H1 (cell line): ENCODE results near the gene KRTAP10-5. TPM values are rescaled to one million over a fixed set of nuclear protein-coding genes. Genes with fewer than 3 reads are reported as not detected.
A peak's percentile ranks its signal among the peaks of the same experiment; 100 is the strongest.

ENCODE experiments used
- CTCF ChIA-PET: fragments of 300-600 bp; sonication (Branson Sonifier 250); formaldehyde crosslinking; loops from one replicate; lab custom pipeline; 2021; ENCODE audit not compliant: partially characterized antibody; lab: Charles Lee
- POLR2A ChIA-PET: fragments of 300-600 bp; sonication (Branson Sonifier 250); formaldehyde crosslinking; loops from one replicate; lab custom pipeline; 2021; ENCODE audit warnings: inconsistent platforms; ENCODE audit not compliant: partially characterized antibody; lab: Charles Lee
- DNase-seq, 2 experiments: peaks; one replicate each; pipeline versions ENCODE4 v3.0.0 to v3.0.0-alpha.2; 2010 to 2022; ENCODE audit warnings: low spot score in 2 of 2, low read depth in 1 of 2, mixed read lengths in 1 of 2
- FAIRE-seq: peaks from 2 replicates; lab custom pipeline; 2011; peaks lifted over from hg19 to GRCh38; lab: Jason Lieb, UNC
- H2AFZ ChIP-seq: 2 replicates; pipeline ENCODE4 v1.8.1; 2012; ENCODE audit warnings: low read length, inconsistent platforms
- H2AK5ac ChIP-seq: 2 replicates; pipeline ENCODE4 v1.6.1; 2013; ENCODE audit warnings: low read depth, low read length
- H2BK120ac ChIP-seq: replicated peaks from 2 replicates; pipeline ENCODE3; 2013; ENCODE audit warnings: low read depth, low read length, inconsistent platforms
- H2BK12ac ChIP-seq: 2 replicates; pipeline ENCODE4 v1.6.1; 2013; ENCODE audit warnings: low read depth, low read length
- H2BK15ac ChIP-seq: 2 replicates; pipeline ENCODE4 v1.6.1; 2013; ENCODE audit warnings: low read length
- H2BK20ac ChIP-seq: 2 replicates; pipeline ENCODE4 v1.6.1; 2013; ENCODE audit warnings: low read length
- H2BK5ac ChIP-seq: 2 replicates; pipeline ENCODE4 v1.6.1; 2013; ENCODE audit warnings: low read depth, low read length
- H3K14ac ChIP-seq: 2 replicates; pipeline ENCODE4 v1.6.1; 2013; ENCODE audit warnings: inconsistent platforms; ENCODE audit not compliant: insufficient read length
- H3K18ac ChIP-seq: 2 replicates; pipeline ENCODE4 v1.6.1; 2013; ENCODE audit warnings: low read length; ENCODE audit errors: extremely low read depth
- H3K23ac ChIP-seq: 2 replicates; pipeline ENCODE4 v1.6.1; 2013; ENCODE audit warnings: inconsistent platforms; ENCODE audit not compliant: insufficient read length
- H3K23me2 ChIP-seq: 2 replicates; pipeline ENCODE4 v1.6.1; 2013; ENCODE audit warnings: low read depth, low read length
- H3K27ac ChIP-seq: 2 replicates; pipeline ENCODE4 v1.6.1; 2011; ENCODE audit warnings: low read depth, low read length, inconsistent platforms
- H3K27me3 ChIP-seq, 4 experiments: replicated peaks in 1 of 4; 1 replicate in 1 of 4; 2 replicates in 3 of 4; pipeline versions ENCODE4 v1.6.1 to v1.8.1; 2011 to 2013; ENCODE audit warnings: low read length in 3 of 4, mild to moderate bottlenecking in 3 of 4, inconsistent platforms in 2 of 4, mixed read lengths in 2 of 4, moderate library complexity in 1 of 4; ENCODE audit not compliant: control insufficient read depth in 3 of 4, insufficient read depth in 3 of 4; ENCODE audit errors: extremely low read depth in 1 of 4
- H3K36me3 ChIP-seq, 4 experiments: 2 replicates each; pipeline versions ENCODE4 v1.6.1 to v1.8.1; 2011 to 2013; ENCODE audit warnings: mild to moderate bottlenecking in 4 of 4, low read length in 3 of 4, moderate library complexity in 2 of 4, control low read depth in 1 of 4, inconsistent platforms in 1 of 4; ENCODE audit not compliant: insufficient read depth in 4 of 4, control insufficient read depth in 2 of 4
- H3K4ac ChIP-seq: replicated peaks from 2 replicates; pipeline ENCODE3; 2013; ENCODE audit warnings: low read length, low read depth, mixed read lengths, inconsistent platforms; ENCODE audit not compliant: insufficient read length
- H3K4me1 ChIP-seq, 4 experiments: replicated peaks in 1 of 4; 1 replicate in 1 of 4; 2 replicates in 3 of 4; pipeline versions ENCODE4 v1.6.1 to v1.8.1; 2011 to 2013; ENCODE audit warnings: low read length in 3 of 4, inconsistent platforms in 2 of 4, mixed read lengths in 1 of 4; ENCODE audit not compliant: insufficient read depth in 4 of 4, control insufficient read depth in 3 of 4
- H3K4me2 ChIP-seq, 2 experiments: 2 replicates each; pipeline versions ENCODE4 v1.6.1 to v1.8.1; 2011 to 2013; ENCODE audit warnings: low read depth in 2 of 2, low read length in 2 of 2, control low read depth in 1 of 2, inconsistent platforms in 1 of 2, mild to moderate bottlenecking in 1 of 2; ENCODE audit not compliant: insufficient read depth in 1 of 2
- H3K4me3 ChIP-seq, 4 experiments: fragments of 200-600, 300-600 bp in 1 of 4; sonication (generic), shearing (Covaris generic), sonication (Bioruptor Twin) in 1 of 4; 2 replicates each; pipeline versions ENCODE4 v1.5.1 to v1.8.1; 2011 to 2016; ENCODE audit warnings: low read length in 4 of 4, low read depth in 3 of 4, control low read depth in 2 of 4, inconsistent platforms in 2 of 4, mild to moderate bottlenecking in 2 of 4, mixed read lengths in 1 of 4, moderate library complexity in 1 of 4; ENCODE audit not compliant: insufficient read depth in 2 of 4; ENCODE audit errors: extremely low read depth in 1 of 4
- H3K56ac ChIP-seq: replicated peaks from 2 replicates; pipeline ENCODE3; 2013; ENCODE audit warnings: low read depth, mild to moderate bottlenecking, mixed read lengths, low read length, inconsistent platforms; ENCODE audit not compliant: insufficient read length
- H3K79me1 ChIP-seq: 2 replicates; pipeline ENCODE4 v1.6.1; 2013; ENCODE audit warnings: low read depth, low read length, control low read depth
- H3K79me2 ChIP-seq, 2 experiments: 2 replicates each; pipeline versions ENCODE4 v1.6.1 to v1.8.1; 2012 to 2013; ENCODE audit warnings: low read length in 2 of 2, mild to moderate bottlenecking in 2 of 2, inconsistent platforms in 1 of 2; ENCODE audit not compliant: insufficient read depth in 2 of 2, control insufficient read depth in 1 of 2
- H3K9ac ChIP-seq, 4 experiments: replicated peaks in 1 of 4; 1 replicate in 1 of 4; 2 replicates in 3 of 4; pipeline versions ENCODE4 v1.6.1 to v1.8.1; 2011 to 2013; ENCODE audit warnings: low read depth in 3 of 4, low read length in 3 of 4, control low read depth in 2 of 4, mild to moderate bottlenecking in 2 of 4, moderate library complexity in 2 of 4, inconsistent platforms in 1 of 4; ENCODE audit errors: extremely low read depth in 1 of 4
- H3K9me3 ChIP-seq, 2 experiments: 2 replicates each; pipeline versions ENCODE4 v1.6.1 to v1.8.1; 2012 to 2013; ENCODE audit warnings: mild to moderate bottlenecking in 2 of 2, moderate library complexity in 2 of 2, control low read depth in 1 of 2, inconsistent platforms in 1 of 2, low read depth in 1 of 2, low read length in 1 of 2, mixed read lengths in 1 of 2; ENCODE audit not compliant: insufficient read depth in 2 of 2
- H4K20me1 ChIP-seq, 2 experiments: replicated peaks in 1 of 2; 2 replicates each; pipeline versions ENCODE3 to v1.8.1; 2011 to 2013; ENCODE audit warnings: inconsistent platforms in 2 of 2, low read length in 2 of 2, mild to moderate bottlenecking in 1 of 2; ENCODE audit not compliant: insufficient read depth in 2 of 2, control insufficient read depth in 1 of 2
- H4K5ac ChIP-seq: 2 replicates; pipeline ENCODE4 v1.6.1; 2013; ENCODE audit warnings: low read length, low read depth, mixed read lengths, inconsistent platforms; ENCODE audit not compliant: insufficient read length
- H4K8ac ChIP-seq: 2 replicates; pipeline ENCODE4 v1.8.0; 2013; ENCODE audit warnings: mild to moderate bottlenecking, moderate library complexity, low read length, inconsistent platforms; ENCODE audit not compliant: insufficient read depth; ENCODE audit errors: extremely low read depth
- H4K91ac ChIP-seq: replicated peaks from 2 replicates; pipeline ENCODE3; 2013; ENCODE audit warnings: low read length, mixed read lengths, inconsistent platforms; ENCODE audit not compliant: insufficient read length
- SAP30 ChIP-seq: fragments of 300-600 bp; sonication (generic); IDR thresholded peaks from 2 replicates; pipeline ENCODE4 v1.7.1; 2012; ENCODE audit warnings: low read length, moderate library complexity, mild to moderate bottlenecking, inconsistent platforms; ENCODE audit not compliant: insufficient read depth, insufficient replicate concordance
- SUZ12 ChIP-seq: fragments of 200-600 bp; sonication (generic); IDR thresholded peaks from 2 replicates; pipeline ENCODE4 v1.6.1; 2012; ENCODE audit warnings: mild to moderate bottlenecking, inconsistent platforms, low read length, moderate library complexity, mixed read lengths
- WGBS, 2 experiments: shearing (Covaris generic) in 1 of 2; methylation state at CpG; one replicate each; pipeline versions ENCODE4 v1.1.6 to v1.1.7; 2013 to 2015; ENCODE audit warnings: low lambda C conversion rate in 2 of 2, mixed read lengths in 2 of 2, inconsistent platforms in 1 of 2, low coverage in 1 of 2, missing lambda C conversion rate in 1 of 2; ENCODE audit not compliant: insufficient replicate concordance in 2 of 2, insufficient coverage in 1 of 2, insufficient read length in 1 of 2; ENCODE audit errors: extremely low coverage in 1 of 2, missing lambda C conversion rate in 1 of 2; 5-methylcytosine and 5-hydroxymethylcytosine counted together
- polyA plus RNA-seq, 7 experiments: library from polyadenylated mRNA; depleted of rRNA in 3 of 7; stranded (reverse) in 5 of 7; unstranded in 2 of 7; fragments of >200 nt in 5 of 7; fragments of 200-250 nt in 2 of 7; gene quantifications; 1 replicate in 5 of 7; 2 replicates in 1 of 7; 4 replicates in 1 of 7; pipeline versions ENCODE4 v1.2.1 to v1.2.3, GENCODE V29; 2011 to 2013; ENCODE audit warnings: missing spikeins in 2 of 7, mixed read lengths in 2 of 7
- total RNA-seq: library from RNA; stranded (reverse); fragmentation: NEBNext Ultra II Directional; extraction: Animal tissue kit (Norgen Biotek cat#: 25700); gene quantifications from 2 replicates; pipeline ENCODE4 v1.2.1, GENCODE V29; 2021
- TF ChIP-seq, protein P1 (sequence below): IDR thresholded peaks from 2 replicates; pipeline ENCODE4 v1.6.1; 2011; ENCODE audit warnings: low read length, improper control_type of control experiment

The KRTAP10-5 gene
- total and polyA plus RNA-seq, 2 of the 8 experiments (the other 6 are each of a cell fraction or from before 2014, with no cell fraction given) = 0.09 TPM; not detected in 1

GRCh38 chr21:44628707-44629391 is 48.4 kb upstream of the KRTAP10-5 start:
- H3K79me1 ChIP-seq = no peaks in the 10 kb centered on the region
- no peak overlapping the region for H2AFZ ChIP-seq
- no peak overlapping the region for H3K56ac ChIP-seq
- FAIRE-seq (no peak), DNase-seq (no peak)
- no peak overlapping the region for H3K9ac ChIP-seq
- no peak overlapping the region for H3K4ac ChIP-seq
- no peak overlapping the region for H4K8ac ChIP-seq
- TF ChIP-seq, protein P1, sequence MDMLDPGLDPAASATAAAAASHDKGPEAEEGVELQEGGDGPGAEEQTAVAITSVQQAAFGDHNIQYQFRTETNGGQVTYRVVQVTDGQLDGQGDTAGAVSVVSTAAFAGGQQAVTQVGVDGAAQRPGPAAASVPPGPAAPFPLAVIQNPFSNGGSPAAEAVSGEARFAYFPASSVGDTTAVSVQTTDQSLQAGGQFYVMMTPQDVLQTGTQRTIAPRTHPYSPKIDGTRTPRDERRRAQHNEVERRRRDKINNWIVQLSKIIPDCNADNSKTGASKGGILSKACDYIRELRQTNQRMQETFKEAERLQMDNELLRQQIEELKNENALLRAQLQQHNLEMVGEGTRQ = no peak
- TF ChIP-seq SAP30 (no peak), SUZ12 (no peak)
- WGBS, 2 experiments = 87% methylated on average over 16 of the region's 18 CpGs; no CpG with 5 or more reads in 1 of the 2 experiments
- no peak overlapping the region for H3K23ac ChIP-seq
- H2BK15ac ChIP-seq = 0 out of 2 replicates have a peak overlapping the region, but pooled peaks have one; percentile 46
- H3K14ac ChIP-seq = no peak overlapping the region
- no peak overlapping the region for H2AK5ac ChIP-seq
- H2BK20ac ChIP-seq = no peak overlapping the region
- H4K91ac ChIP-seq = no peak overlapping the region
- no peak overlapping the region for H3K18ac ChIP-seq
- no peaks in the 10 kb centered on the region; a peak in 1 of 7 replicates for H3K4me1 ChIP-seq
- CTCF ChIA-PET = interaction anchor here (0.6 kb wide), 1 partner anchor 92 kb away, joined by 3 read pairs; no protein-coding TSS in a partner anchor
- no peak overlapping the region for H3K4me3 ChIP-seq
- H3K23me2 ChIP-seq = no peaks in the 10 kb centered on the region
- H2BK12ac ChIP-seq = peak overlapping the region; percentile 68; the same call in 1 of the 2 replicates
- H3K27me3 ChIP-seq = no peaks in the 10 kb centered on the region
- no peaks in the 10 kb centered on the region for H4K20me1 ChIP-seq
- H2BK5ac ChIP-seq = no peak overlapping the region
- H3K9me3 ChIP-seq = peaks cover 9 to 13% of the 10 kb centered on the region in 2 experiments
- no peak overlapping the region for H4K5ac ChIP-seq
- H3K4me2 ChIP-seq = no peak overlapping the region
- no peak overlapping the region for H2BK120ac ChIP-seq
- no peaks in the 10 kb centered on the region for H3K79me2 ChIP-seq
- no peaks in the 10 kb centered on the region for H3K36me3 ChIP-seq
- POLR2A ChIA-PET = no interaction called here
- H3K27ac ChIP-seq = no peak overlapping the region
